ENCODE results near the gene KCNH1.

GRCh38 chr1:210814382-210815123, 319.4 kb downstream of the KCNH1 start:
- TF ChIP-seq, protein P1, sequence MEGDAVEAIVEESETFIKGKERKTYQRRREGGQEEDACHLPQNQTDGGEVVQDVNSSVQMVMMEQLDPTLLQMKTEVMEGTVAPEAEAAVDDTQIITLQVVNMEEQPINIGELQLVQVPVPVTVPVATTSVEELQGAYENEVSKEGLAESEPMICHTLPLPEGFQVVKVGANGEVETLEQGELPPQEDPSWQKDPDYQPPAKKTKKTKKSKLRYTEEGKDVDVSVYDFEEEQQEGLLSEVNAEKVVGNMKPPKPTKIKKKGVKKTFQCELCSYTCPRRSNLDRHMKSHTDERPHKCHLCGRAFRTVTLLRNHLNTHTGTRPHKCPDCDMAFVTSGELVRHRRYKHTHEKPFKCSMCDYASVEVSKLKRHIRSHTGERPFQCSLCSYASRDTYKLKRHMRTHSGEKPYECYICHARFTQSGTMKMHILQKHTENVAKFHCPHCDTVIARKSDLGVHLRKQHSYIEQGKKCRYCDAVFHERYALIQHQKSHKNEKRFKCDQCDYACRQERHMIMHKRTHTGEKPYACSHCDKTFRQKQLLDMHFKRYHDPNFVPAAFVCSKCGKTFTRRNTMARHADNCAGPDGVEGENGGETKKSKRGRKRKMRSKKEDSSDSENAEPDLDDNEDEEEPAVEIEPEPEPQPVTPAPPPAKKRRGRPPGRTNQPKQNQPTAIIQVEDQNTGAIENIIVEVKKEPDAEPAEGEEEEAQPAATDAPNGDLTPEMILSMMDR (conservative IDR thresholded peaks at IDR 0.05; ENCODE audit: low read depth in 2 of 2): no peak
- no peak for TF ChIP-seq REST (IDR thresholded peaks at IDR 0.05; ENCODE audit: unreplicated experiment)
- no peak for TF ChIP-seq CREB1 (CRISPR knock-in tag; IDR thresholded peaks at IDR 0.05; ENCODE audit: low read depth)
- no peak for TF ChIP-seq EZH2 (IDR thresholded peaks at IDR 0.05; ENCODE audit: low read depth, unreplicated experiment)
- TF ChIP-seq NANOG (IDR thresholded peaks at IDR 0.05; ENCODE audit: borderline replicate concordance): no peak

All from GM23338 (cell line).